ACHN (cell line): ENCODE data around the gene DPYSL3.

Source experiments
- DNase-seq: peaks from one replicate; pipeline ENCODE4 v3.0.0-alpha.2; 2015
- in situ Hi-C: cut with HindIII; loops from 2 replicates; pipeline ENCODE4 v1.10.0; 2017; ENCODE audit warnings: low sequenced_read_pairs, low pct_ligation_motif_present, low pct_unique_long_range_greater_than_20kb

The DPYSL3 gene

GRCh38 chr5:147482706-147483180 lies 27.1 kb downstream of the DPYSL3 start:
- no peak for DNase-seq
- in situ Hi-C loops: no loop called here

GRCh38 chr5:147481874-147482705 lies 27.8 kb downstream of the DPYSL3 start:
- DNase-seq: no peak

GRCh38 chr5:147481376-147481775 lies 28.5 kb downstream of the DPYSL3 start:
- in situ Hi-C loops: no loop called here
- DNase-seq: no peak

More at GRCh38 chr5:147481874-147482705, 27.8 kb downstream of the DPYSL3 start:
- in situ Hi-C loops: no loop called here

GRCh38 chr5:147479949-147480348 lies 29.9 kb downstream of the DPYSL3 start:
- no peak for DNase-seq
- in situ Hi-C loops: no loop called here

- DNase-seq: no peak
- in situ Hi-C loops: no loop called here
These were observed 30.4 kb downstream of the DPYSL3 start for GRCh38 chr5:147479444-147479843.

- no peak for DNase-seq
- in situ Hi-C loops: loop anchor here (25.0 kb wide), 1 partner anchor 88 kb away; no protein-coding TSS in a partner anchor
These were observed 35.7 kb downstream of the DPYSL3 start for GRCh38 chr5:147474140-147474539.

- no peak for DNase-seq
- in situ Hi-C loops: loop anchor here (25.0 kb wide), 1 partner anchor 89 kb away; no protein-coding TSS in a partner anchor
These were observed 37.0 kb downstream of the DPYSL3 start for GRCh38 chr5:147472664-147473475.

- DNase-seq: no peak
- in situ Hi-C loops: loop anchor here (25.0 kb wide), 1 partner anchor 94 kb away; no protein-coding TSS in a partner anchor
These were observed 41.8 kb downstream of the DPYSL3 start for GRCh38 chr5:147467973-147468508.

GRCh38 chr5:147466360-147466980 lies 43.4 kb downstream of the DPYSL3 start:
- in situ Hi-C loops: loop anchor here (25.0 kb wide), 1 partner anchor 96 kb away; no protein-coding TSS in a partner anchor
- no peak for DNase-seq

GRCh38 chr5:147465747-147466146 lies 44.1 kb downstream of the DPYSL3 start:
- in situ Hi-C loops: loop anchor here (25.0 kb wide), 1 partner anchor 97 kb away; no protein-coding TSS in a partner anchor

GRCh38 chr5:147464211-147464610 lies 45.7 kb downstream of the DPYSL3 start:
- DNase-seq: peak; percentile 39
- in situ Hi-C loops: loop anchor here (25.0 kb wide), 1 partner anchor 98 kb away; no protein-coding TSS in a partner anchor

More at GRCh38 chr5:147465747-147466146, 44.1 kb downstream of the DPYSL3 start:
- DNase-seq: no peak

- in situ Hi-C loops: loop anchor here (25.0 kb wide), 1 partner anchor 100 kb away; no protein-coding TSS in a partner anchor
These were observed 48.0 kb downstream of the DPYSL3 start for GRCh38 chr5:147461915-147462314.

GRCh38 chr5:147460380-147460779 lies 49.5 kb downstream of the DPYSL3 start:
- in situ Hi-C loops: loop anchor here (25.0 kb wide), 1 partner anchor 102 kb away; no protein-coding TSS in a partner anchor
- no peak for DNase-seq

More at GRCh38 chr5:147461915-147462314, 48.0 kb downstream of the DPYSL3 start:
- no peak for DNase-seq

- DNase-seq: no peak
- in situ Hi-C loops: loop anchor here (25.0 kb wide), 1 partner anchor 104 kb away; no protein-coding TSS in a partner anchor
These were observed 51.3 kb downstream of the DPYSL3 start for GRCh38 chr5:147458581-147458980.

- in situ Hi-C loops: loop anchor here (25.0 kb wide), 1 partner anchor 106 kb away; no protein-coding TSS in a partner anchor
- DNase-seq: no peak
These were observed 53.9 kb downstream of the DPYSL3 start for GRCh38 chr5:147455822-147456450.

- in situ Hi-C loops: loop anchor here (25.0 kb wide), 1 partner anchor 107 kb away; no protein-coding TSS in a partner anchor
- DNase-seq: no peak
These were observed 54.7 kb downstream of the DPYSL3 start for GRCh38 chr5:147454996-147455677.
